ENCODE results near the gene SHISAL1.

The SHISAL1 gene

GRCh38 chr22:44329179-44329796 is 16.5 kb upstream of the SHISAL1 start:
- TF ChIP-seq POLR2AphosphoS5 (IDR thresholded peaks at IDR 0.05; ENCODE audit: low read depth) = no peak
- TF ChIP-seq REST (IDR thresholded peaks at IDR 0.05; ENCODE audit: insufficient replicate concordance, low read depth) = no peak
- DNase-seq (ENCODE audit: low read depth in 1 of 2, low spot score in 1 of 2) = no peak
- no peak overlapping the region for H3K27ac ChIP-seq (replicated peaks)
- peaks cover 58% of the 10 kb centered on the region for H3K27me3 ChIP-seq (ENCODE audit: insufficient read depth, poor library complexity, severe bottlenecking)
- no peak overlapping the region for H3K4me3 ChIP-seq (replicated peaks; ENCODE audit: insufficient read depth, low read length)

GRCh38 chr22:44328762-44329161 is 16.0 kb upstream of the SHISAL1 start:
- no peak for DNase-seq (ENCODE audit: low read depth in 1 of 2, low spot score in 1 of 2)
- TF ChIP-seq REST (IDR thresholded peaks at IDR 0.05; ENCODE audit: insufficient replicate concordance, low read depth) (no peak), SPI1 (IDR thresholded peaks at IDR 0.05; ENCODE audit: borderline replicate concordance, low read depth) (no peak), CTCF (IDR thresholded peaks at IDR 0.05; ENCODE audit: insufficient read depth, low read length) (no peak), POLR2AphosphoS5 (IDR thresholded peaks at IDR 0.05; ENCODE audit: low read depth) (no peak), GABPA (IDR thresholded peaks at IDR 0.05; ENCODE audit: low read depth) (no peak)
- Histone ChIP-seq H3K27me3 (ENCODE audit: insufficient read depth, poor library complexity, severe bottlenecking) (peaks cover 60% of the 10 kb centered on the region), H3K27ac (replicated peaks) (no peak overlapping the region), H3K4me3 (replicated peaks; ENCODE audit: insufficient read depth, low read length) (no peak overlapping the region)

- no peak overlapping the region for H3K4me3 ChIP-seq (replicated peaks; ENCODE audit: insufficient read depth, low read length)
- peaks cover 58% of the 10 kb centered on the region for H3K27me3 ChIP-seq (ENCODE audit: insufficient read depth, poor library complexity, severe bottlenecking)
- no peak for DNase-seq (ENCODE audit: low read depth in 1 of 2, low spot score in 1 of 2)
- TF ChIP-seq SPI1 (IDR thresholded peaks at IDR 0.05; ENCODE audit: borderline replicate concordance, low read depth) = no peak
- no peak for TF ChIP-seq CTCF (IDR thresholded peaks at IDR 0.05; ENCODE audit: insufficient read depth, low read length)
- no peak for TF ChIP-seq REST (IDR thresholded peaks at IDR 0.05; ENCODE audit: insufficient replicate concordance, low read depth)
- no peak for TF ChIP-seq POLR2AphosphoS5 (IDR thresholded peaks at IDR 0.05; ENCODE audit: low read depth)
- no peak for TF ChIP-seq GABPA (IDR thresholded peaks at IDR 0.05; ENCODE audit: low read depth)
- H3K27ac ChIP-seq (replicated peaks) = no peak overlapping the region
Measured at GRCh38 chr22:44328326-44328725, 15.6 kb upstream of the SHISAL1 start.

Measured in HL-60 (cell line).